ENCODE data around the gene ABLIM3. TPM values are rescaled to one million over a fixed set of nuclear protein-coding genes. Genes with fewer than 3 reads are reported as not detected.

The ABLIM3 gene
- total RNA-seq, 1 experiment from 2014 or later = not detected

GRCh38 chr5:149174847-149175234, 33.5 kb downstream of the ABLIM3 start:
- no TSS peak for BruUV-seq (replicated peaks)
- peaks cover 9% of the 10 kb centered on the region for H3K9me3 Mint-ChIP-seq (ENCODE audit: unreplicated experiment)
- no peak overlapping the region for H3K4me3 Mint-ChIP-seq (ENCODE audit: unreplicated experiment)
- Histone ChIP-seq H3K9me3 (no peaks in the 10 kb centered on the region), H3K36me3 (ENCODE audit: control insufficient read depth, insufficient read depth, low read length) (no peaks in the 10 kb centered on the region), H3K4me1 (peaks cover 11% of the 10 kb centered on the region; the same call in 1 of the 2 replicates), H3K27me3 (replicated peaks; ENCODE audit: control insufficient read depth, insufficient read depth, low read length) (no peaks in the 10 kb centered on the region), H3K4me3 (ENCODE audit: low read depth, low read length) (no peak overlapping the region)
- peaks cover 11% of the 10 kb centered on the region for H3K4me1 Mint-ChIP-seq (ENCODE audit: low read depth, unreplicated experiment)
- intact Hi-C loops (cut with micrococcal nuclease; ENCODE audit: unreplicated experiment) = no loop called here
- CTCF ChIA-PET = interaction anchor here (0.5 kb wide), 1 partner anchor 1166 kb away, joined by 5 read pairs; no protein-coding TSS in a partner anchor
- POLR2A ChIA-PET = no interaction called here
- DNase-seq = no peak
- TF ChIP-seq CTCF (IDR thresholded peaks at IDR 0.05; ENCODE audit: insufficient read depth in 1 of 2, low read depth in 1 of 2, low read length in 1 of 2, severe bottlenecking in 1 of 2, unreplicated experiment in 1 of 2) = no peak
- H3K27me3 Mint-ChIP-seq (ENCODE audit: insufficient read depth, unreplicated experiment) = peaks cover 13% of the 10 kb centered on the region
- H3K36me3 Mint-ChIP-seq (ENCODE audit: insufficient read depth, unreplicated experiment) = no peaks in the 10 kb centered on the region
- no peak overlapping the region for H3K27ac Mint-ChIP-seq (ENCODE audit: unreplicated experiment)

GRCh38 chr5:149175346-149176105, 34.2 kb downstream of the ABLIM3 start:
- H3K27me3 Mint-ChIP-seq (ENCODE audit: insufficient read depth, unreplicated experiment) = peaks cover 9% of the 10 kb centered on the region
- H3K36me3 Mint-ChIP-seq (ENCODE audit: insufficient read depth, unreplicated experiment) = no peaks in the 10 kb centered on the region
- ChIA-PET CTCF (interaction anchor here (0.5 kb wide), 1 partner anchor 1165 kb away, joined by 5 read pairs; no protein-coding TSS in a partner anchor), POLR2A (no interaction called here)
- H3K4me3 Mint-ChIP-seq (ENCODE audit: unreplicated experiment) = no peak overlapping the region
- no peaks in the 10 kb centered on the region for H3K27me3 ChIP-seq (replicated peaks; ENCODE audit: control insufficient read depth, insufficient read depth, low read length)
- no peaks in the 10 kb centered on the region for H3K9me3 ChIP-seq
- H3K27ac Mint-ChIP-seq (ENCODE audit: unreplicated experiment) = no peak overlapping the region
- H3K4me1 ChIP-seq = peaks cover 11% of the 10 kb centered on the region; the same call in 1 of the 2 replicates
- no peak for DNase-seq
- no peaks in the 10 kb centered on the region for H3K36me3 ChIP-seq (ENCODE audit: control insufficient read depth, insufficient read depth, low read length)
- no peak overlapping the region for H3K4me3 ChIP-seq (ENCODE audit: low read depth, low read length)
- peaks cover 11% of the 10 kb centered on the region for H3K4me1 Mint-ChIP-seq (ENCODE audit: low read depth, unreplicated experiment)
- no TSS peak for BruUV-seq (replicated peaks)
- intact Hi-C loops (cut with micrococcal nuclease; ENCODE audit: unreplicated experiment) = no loop called here
- no peak for TF ChIP-seq CTCF (IDR thresholded peaks at IDR 0.05; ENCODE audit: insufficient read depth in 1 of 2, low read depth in 1 of 2, low read length in 1 of 2, severe bottlenecking in 1 of 2, unreplicated experiment in 1 of 2)
- H3K9me3 Mint-ChIP-seq (ENCODE audit: unreplicated experiment) = peaks cover 9% of the 10 kb centered on the region

GRCh38 chr5:149177339-149177843, 36.1 kb downstream of the ABLIM3 start:
- TF ChIP-seq CTCF (IDR thresholded peaks at IDR 0.05; ENCODE audit: insufficient read depth in 1 of 2, low read depth in 1 of 2, low read length in 1 of 2, severe bottlenecking in 1 of 2, unreplicated experiment in 1 of 2) = no peak
- peaks cover 11% of the 10 kb centered on the region for H3K27me3 Mint-ChIP-seq (ENCODE audit: insufficient read depth, unreplicated experiment)
- H3K4me1 Mint-ChIP-seq (ENCODE audit: low read depth, unreplicated experiment) = peaks cover 7% of the 10 kb centered on the region
- no peak overlapping the region for H3K4me3 Mint-ChIP-seq (ENCODE audit: unreplicated experiment)
- no peak overlapping the region for H3K27ac Mint-ChIP-seq (ENCODE audit: unreplicated experiment)
- H3K36me3 Mint-ChIP-seq (ENCODE audit: insufficient read depth, unreplicated experiment) = no peaks in the 10 kb centered on the region
- Histone ChIP-seq H3K27me3 (replicated peaks; ENCODE audit: control insufficient read depth, insufficient read depth, low read length) (no peaks in the 10 kb centered on the region), H3K4me3 (ENCODE audit: low read depth, low read length) (no peak overlapping the region), H3K9me3 (no peaks in the 10 kb centered on the region), H3K36me3 (ENCODE audit: control insufficient read depth, insufficient read depth, low read length) (no peaks in the 10 kb centered on the region), H3K4me1 (peaks cover 11% of the 10 kb centered on the region; the same call in 1 of the 2 replicates)
- BruUV-seq (replicated peaks) = no TSS peak
- DNase-seq = no peak
- H3K9me3 Mint-ChIP-seq (ENCODE audit: unreplicated experiment) = peaks cover 8% of the 10 kb centered on the region
- ChIA-PET POLR2A (no interaction called here), CTCF (no interaction called here)
- intact Hi-C loops (cut with micrococcal nuclease; ENCODE audit: unreplicated experiment) = no loop called here

Data from Caco-2 (cell line).